SK-N-SH treated with all-trans-retinoic acid at 6 μM for 48 hours (cell line): ENCODE results near the gene PLXNA4.
"Not testable (repeated sequence)": the region's sequence is repeated elsewhere in the genome, so short reads cannot be mapped to it uniquely, and the experiment has no call there.

Experiments used
- ARNTL ChIP-seq: fragments of 450-650 bp; formaldehyde crosslinking; IDR thresholded peaks from 2 replicates; pipeline ENCODE4 v1.5.0; 2020; ENCODE audit warnings: low read depth, mild to moderate bottlenecking, moderate library complexity, borderline replicate concordance
- GLIS3 ChIP-seq: fragments of 250-450 bp; sonication (Bioruptor Pico); IDR thresholded peaks from 2 replicates; pipeline ENCODE4 v1.5.0; 2020; ENCODE audit warnings: mild to moderate bottlenecking, moderate library complexity
- OSR1 ChIP-seq: fragments of 250-450 bp; sonication (Bioruptor Pico); IDR thresholded peaks from 2 replicates; pipeline ENCODE4 v1.8.0; 2022; ENCODE audit warnings: moderate library complexity, mild to moderate bottlenecking, inconsistent platforms
- PPARA ChIP-seq: fragments of 250-450 bp; sonication (Bioruptor Pico); IDR thresholded peaks from 2 replicates; pipeline ENCODE4 v1.5.0; 2020; ENCODE audit warnings: mild to moderate bottlenecking, borderline replicate concordance
- RARB ChIP-seq: fragments of 250-450 bp; sonication (Bioruptor Pico); IDR thresholded peaks from 2 replicates; pipeline ENCODE4 v1.8.0; 2021; ENCODE audit warnings: mild to moderate bottlenecking, moderate library complexity
- SNAI2 ChIP-seq: fragments of 250-450 bp; sonication (Bioruptor Pico); IDR thresholded peaks from 2 replicates; pipeline ENCODE4 v1.5.0; 2020; ENCODE audit warnings: mild to moderate bottlenecking, moderate library complexity
- TCF4 ChIP-seq: fragments of 250-450 bp; sonication (Bioruptor Pico); IDR thresholded peaks from 2 replicates; pipeline ENCODE4 v1.8.0; 2021; ENCODE audit warnings: mild to moderate bottlenecking, moderate library complexity, borderline replicate concordance
- TOX ChIP-seq: fragments of 250-450 bp; sonication (Bioruptor Pico); IDR thresholded peaks from 2 replicates; pipeline ENCODE4 v1.8.0; 2021; ENCODE audit warnings: mild to moderate bottlenecking, moderate library complexity, borderline replicate concordance
- ZFP30 ChIP-seq: fragments of 450-650 bp; formaldehyde crosslinking; IDR thresholded peaks from 2 replicates; pipeline ENCODE4 v1.5.0; 2022; ENCODE audit warnings: mild to moderate bottlenecking, moderate library complexity
- ZNF70 ChIP-seq: fragments of 450-650 bp; formaldehyde crosslinking; IDR thresholded peaks from 2 replicates; pipeline ENCODE4 v1.5.0; 2020; ENCODE audit warnings: mild to moderate bottlenecking, moderate library complexity
- TF ChIP-seq, protein P1 (sequence below): fragments of 250-450 bp; sonication (Bioruptor Pico); IDR thresholded peaks from 2 replicates; pipeline ENCODE4 v1.8.0; 2020; ENCODE audit warnings: mild to moderate bottlenecking, moderate library complexity, borderline replicate concordance

GRCh38 chr7:132165695-132166094 is 410.6 kb downstream of the PLXNA4 start:
- not testable (repeated sequence) for TF ChIP-seq ZNF70 (CRISPR knock-in tag); RARB; ZFP30 (CRISPR knock-in tag); TCF4; PPARA (CRISPR knock-in tag); TOX (CRISPR knock-in tag); OSR1; GLIS3; SNAI2 (CRISPR knock-in tag); ARNTL (CRISPR knock-in tag)
- TF ChIP-seq, protein P1, sequence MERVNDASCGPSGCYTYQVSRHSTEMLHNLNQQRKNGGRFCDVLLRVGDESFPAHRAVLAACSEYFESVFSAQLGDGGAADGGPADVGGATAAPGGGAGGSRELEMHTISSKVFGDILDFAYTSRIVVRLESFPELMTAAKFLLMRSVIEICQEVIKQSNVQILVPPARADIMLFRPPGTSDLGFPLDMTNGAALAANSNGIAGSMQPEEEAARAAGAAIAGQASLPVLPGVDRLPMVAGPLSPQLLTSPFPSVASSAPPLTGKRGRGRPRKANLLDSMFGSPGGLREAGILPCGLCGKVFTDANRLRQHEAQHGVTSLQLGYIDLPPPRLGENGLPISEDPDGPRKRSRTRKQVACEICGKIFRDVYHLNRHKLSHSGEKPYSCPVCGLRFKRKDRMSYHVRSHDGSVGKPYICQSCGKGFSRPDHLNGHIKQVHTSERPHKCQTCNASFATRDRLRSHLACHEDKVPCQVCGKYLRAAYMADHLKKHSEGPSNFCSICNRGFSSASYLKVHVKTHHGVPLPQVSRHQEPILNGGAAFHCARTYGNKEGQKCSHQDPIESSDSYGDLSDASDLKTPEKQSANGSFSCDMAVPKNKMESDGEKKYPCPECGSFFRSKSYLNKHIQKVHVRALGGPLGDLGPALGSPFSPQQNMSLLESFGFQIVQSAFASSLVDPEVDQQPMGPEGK (CRISPR knock-in tag): not testable (repeated sequence)
